ENCODE measurements around the gene CHCHD6. TPM values are rescaled to one million over a fixed set of nuclear protein-coding genes. Genes with fewer than 3 reads are reported as not detected.
"Not testable (repeated sequence)": the region's sequence is repeated elsewhere in the genome, so short reads cannot be mapped to it uniquely, and the experiment has no call there.

CHCHD6 gene
- total RNA-seq, 2 experiments from 2014 or later, result 17.2 to 17.7 TPM

GRCh38 chr3:126773167-126773566, 69.1 kb downstream of the CHCHD6 start:
- CTCF ChIA-PET, result no interaction called here
- Mint-ChIP-seq H3K27me3 (ENCODE audit: low read depth) (no peaks in the 10 kb centered on the region), H3K9me3 (peaks cover 29% of the 10 kb centered on the region), H3K27ac (no peak overlapping the region), H3K4me3 (no peak overlapping the region), H3K4me1 (ENCODE audit: low read depth) (no peaks in the 10 kb centered on the region), H3K36me3 (ENCODE audit: low read depth) (peaks cover 24% of the 10 kb centered on the region)
- intact Hi-C loops (cut with micrococcal nuclease), result no loop called here
- DNase-seq, result no peak

GRCh38 chr3:126773783-126774182, 69.7 kb downstream of the CHCHD6 start:
- H3K27ac Mint-ChIP-seq, result no peak overlapping the region
- no peaks in the 10 kb centered on the region for H3K4me1 Mint-ChIP-seq (ENCODE audit: low read depth)
- H3K36me3 Mint-ChIP-seq (ENCODE audit: low read depth), result peaks cover 22% of the 10 kb centered on the region
- H3K9me3 Mint-ChIP-seq, result peaks cover 27% of the 10 kb centered on the region
- DNase-seq, result no peak
- no peaks in the 10 kb centered on the region for H3K27me3 Mint-ChIP-seq (ENCODE audit: low read depth)
- intact Hi-C loops (cut with micrococcal nuclease), result no loop called here
- H3K4me3 Mint-ChIP-seq, result no peak overlapping the region
- CTCF ChIA-PET, result no interaction called here

- Mint-ChIP-seq H3K4me3 (no peak overlapping the region), H3K27ac (no peak overlapping the region), H3K27me3 (ENCODE audit: low read depth) (no peaks in the 10 kb centered on the region), H3K4me1 (ENCODE audit: low read depth) (no peaks in the 10 kb centered on the region), H3K36me3 (ENCODE audit: low read depth) (peaks cover 14% of the 10 kb centered on the region), H3K9me3 (peaks cover 4% of the 10 kb centered on the region)
- intact Hi-C loops (cut with micrococcal nuclease), result no loop called here
- no peak for DNase-seq
- CTCF ChIA-PET, result no interaction called here
Measured at GRCh38 chr3:126777366-126777765, 73.3 kb downstream of the CHCHD6 start.

- intact Hi-C loops (cut with micrococcal nuclease), result no loop called here
- H3K9me3 Mint-ChIP-seq, result peaks cover under 1% of the 10 kb centered on the region
- H3K4me1 Mint-ChIP-seq (ENCODE audit: low read depth), result no peaks in the 10 kb centered on the region
- no peak overlapping the region for H3K4me3 Mint-ChIP-seq
- CTCF ChIA-PET, result no interaction called here
- DNase-seq, result no peak
- H3K27ac Mint-ChIP-seq, result no peak overlapping the region
- H3K27me3 Mint-ChIP-seq (ENCODE audit: low read depth), result no peaks in the 10 kb centered on the region
- peaks cover 18% of the 10 kb centered on the region for H3K36me3 Mint-ChIP-seq (ENCODE audit: low read depth)
Measured at GRCh38 chr3:126780666-126781065, 76.6 kb downstream of the CHCHD6 start.

GRCh38 chr3:126781406-126781805, 77.4 kb downstream of the CHCHD6 start:
- peaks cover 2% of the 10 kb centered on the region for H3K9me3 Mint-ChIP-seq
- H3K27me3 Mint-ChIP-seq (ENCODE audit: low read depth), result no peaks in the 10 kb centered on the region

GRCh38 chr3:126781889-126782491, 78.0 kb downstream of the CHCHD6 start:
- Mint-ChIP-seq H3K27ac (no peak overlapping the region), H3K4me1 (ENCODE audit: low read depth) (no peaks in the 10 kb centered on the region), H3K4me3 (no peak overlapping the region), H3K36me3 (ENCODE audit: low read depth) (peaks cover 23% of the 10 kb centered on the region), H3K9me3 (peaks cover 2% of the 10 kb centered on the region), H3K27me3 (ENCODE audit: low read depth) (no peaks in the 10 kb centered on the region)
- intact Hi-C loops (cut with micrococcal nuclease), result no loop called here
- CTCF ChIA-PET, result no interaction called here
- DNase-seq, result no peak

More at GRCh38 chr3:126781406-126781805, 77.4 kb downstream of the CHCHD6 start:
- intact Hi-C loops (cut with micrococcal nuclease), result no loop called here
- Mint-ChIP-seq H3K27ac (no peak overlapping the region), H3K4me1 (ENCODE audit: low read depth) (no peaks in the 10 kb centered on the region), H3K4me3 (no peak overlapping the region), H3K36me3 (ENCODE audit: low read depth) (peaks cover 23% of the 10 kb centered on the region)
- DNase-seq, result no peak
- CTCF ChIA-PET, result no interaction called here

GRCh38 chr3:126782536-126782935, 78.5 kb downstream of the CHCHD6 start:
- Mint-ChIP-seq H3K4me3 (no peak overlapping the region), H3K27me3 (ENCODE audit: low read depth) (no peaks in the 10 kb centered on the region), H3K9me3 (peaks cover 2% of the 10 kb centered on the region), H3K27ac (no peak overlapping the region), H3K4me1 (ENCODE audit: low read depth) (no peaks in the 10 kb centered on the region), H3K36me3 (ENCODE audit: low read depth) (peaks cover 23% of the 10 kb centered on the region)
- no peak for DNase-seq
- intact Hi-C loops (cut with micrococcal nuclease), result no loop called here
- CTCF ChIA-PET, result interaction anchor here (0.5 kb wide), 1 partner anchor 10 kb away, joined by 3 read pairs; no protein-coding TSS in a partner anchor

- DNase-seq, result no peak
- Mint-ChIP-seq H3K4me1 (ENCODE audit: low read depth) (no peaks in the 10 kb centered on the region), H3K27ac (no peak overlapping the region), H3K4me3 (no peak overlapping the region), H3K9me3 (peaks cover 2% of the 10 kb centered on the region), H3K36me3 (ENCODE audit: low read depth) (peaks cover 31% of the 10 kb centered on the region), H3K27me3 (ENCODE audit: low read depth) (no peaks in the 10 kb centered on the region)
- CTCF ChIA-PET, result no interaction called here
- intact Hi-C loops (cut with micrococcal nuclease), result no loop called here
Measured at GRCh38 chr3:126784254-126784653, 80.2 kb downstream of the CHCHD6 start.

GRCh38 chr3:126791320-126791719, 87.3 kb downstream of the CHCHD6 start:
- H3K27me3 Mint-ChIP-seq (ENCODE audit: low read depth); intact Hi-C loops (cut with micrococcal nuclease); H3K27ac Mint-ChIP-seq: not testable (repeated sequence)

GRCh38 chr3:126792998-126793397, 89.0 kb downstream of the CHCHD6 start:
- H3K36me3 Mint-ChIP-seq (ENCODE audit: low read depth), result peaks cover 46% of the 10 kb centered on the region
- CTCF ChIA-PET, result no interaction called here
- H3K27ac Mint-ChIP-seq, result no peak overlapping the region
- no peaks in the 10 kb centered on the region for H3K27me3 Mint-ChIP-seq (ENCODE audit: low read depth)
- H3K4me3 Mint-ChIP-seq, result no peak overlapping the region
- intact Hi-C loops (cut with micrococcal nuclease), result no loop called here
- no peaks in the 10 kb centered on the region for H3K4me1 Mint-ChIP-seq (ENCODE audit: low read depth)
- DNase-seq, result no peak
- H3K9me3 Mint-ChIP-seq, result peaks cover 23% of the 10 kb centered on the region

More at GRCh38 chr3:126791320-126791719, 87.3 kb downstream of the CHCHD6 start:
- H3K36me3 Mint-ChIP-seq (ENCODE audit: low read depth), result peaks cover 39% of the 10 kb centered on the region
- H3K4me1 Mint-ChIP-seq (ENCODE audit: low read depth); DNase-seq; H3K4me3 Mint-ChIP-seq; CTCF ChIA-PET: not testable (repeated sequence)
- peaks cover 23% of the 10 kb centered on the region for H3K9me3 Mint-ChIP-seq

GRCh38 chr3:126797563-126797962, 93.5 kb downstream of the CHCHD6 start:
- H3K4me1 Mint-ChIP-seq (ENCODE audit: low read depth), result no peaks in the 10 kb centered on the region
- CTCF ChIA-PET, result no interaction called here
- H3K9me3 Mint-ChIP-seq, result peaks cover 17% of the 10 kb centered on the region
- DNase-seq, result no peak
- H3K27me3 Mint-ChIP-seq (ENCODE audit: low read depth), result no peaks in the 10 kb centered on the region
- no peak overlapping the region for H3K27ac Mint-ChIP-seq
- peaks cover 44% of the 10 kb centered on the region for H3K36me3 Mint-ChIP-seq (ENCODE audit: low read depth)
- H3K4me3 Mint-ChIP-seq, result no peak overlapping the region
- intact Hi-C loops (cut with micrococcal nuclease), result no loop called here

- Mint-ChIP-seq H3K4me3 (no peak overlapping the region), H3K4me1 (ENCODE audit: low read depth) (no peaks in the 10 kb centered on the region), H3K27me3 (ENCODE audit: low read depth) (no peaks in the 10 kb centered on the region), H3K9me3 (peaks cover 11% of the 10 kb centered on the region), H3K36me3 (ENCODE audit: low read depth) (peaks cover 37% of the 10 kb centered on the region), H3K27ac (no peak overlapping the region)
- CTCF ChIA-PET, result interaction anchor here (1.3 kb wide), 1 partner anchor 47 kb away, joined by 5 read pairs; no protein-coding TSS in a partner anchor
- DNase-seq, result no peak
- intact Hi-C loops (cut with micrococcal nuclease), result no loop called here
Measured at GRCh38 chr3:126798521-126798920, 94.5 kb downstream of the CHCHD6 start.

GRCh38 chr3:126799099-126799498, 95.1 kb downstream of the CHCHD6 start:
- CTCF ChIA-PET, result interaction anchor here (0.7 to 1.3 kb wide), 2 partner anchors 47 to 665 kb away, joined by 3 to 5 read pairs; no protein-coding TSS in a partner anchor
- Mint-ChIP-seq H3K27me3 (ENCODE audit: low read depth) (no peaks in the 10 kb centered on the region), H3K9me3 (peaks cover 8% of the 10 kb centered on the region)

More at GRCh38 chr3:126799099-126799498, 95.1 kb downstream of the CHCHD6 start:
- Mint-ChIP-seq H3K4me3 (no peak overlapping the region), H3K4me1 (ENCODE audit: low read depth) (no peaks in the 10 kb centered on the region), H3K27ac (no peak overlapping the region), H3K36me3 (ENCODE audit: low read depth) (peaks cover 32% of the 10 kb centered on the region)
- intact Hi-C loops (cut with micrococcal nuclease), result no loop called here
- no peak for DNase-seq

Measured in activated naive CD4-positive, alpha-beta T cell treated with anti-CD3 and anti-CD28 coated beads for 36 hours (primary cell).